Inferior parietal cortex (tissue), 1 donor: ENCODE results near the gene FRS3.
"Not testable (repeated sequence)": the region's sequence is repeated elsewhere in the genome, so short reads cannot be mapped to it uniquely, and the experiment has no call there.

Experiments used
- DNase-seq: peaks from one replicate; pipeline ENCODE4 v3.0.0-alpha.2; 2016; ENCODE audit errors: extremely low spot score

FRS3 gene

GRCh38 chr6:41768545-41769308, 11.0 kb downstream of the FRS3 start:
- no peak for DNase-seq

GRCh38 chr6:41767112-41767833, 12.4 kb downstream of the FRS3 start:
- DNase-seq: no peak

GRCh38 chr6:41766043-41766664, 13.5 kb downstream of the FRS3 start:
- not testable (repeated sequence) for DNase-seq

- no peak for DNase-seq
Measured at GRCh38 chr6:41763470-41763869, 16.2 kb downstream of the FRS3 start.

GRCh38 chr6:41759905-41760579, 19.7 kb downstream of the FRS3 start:
- no peak for DNase-seq

GRCh38 chr6:41759106-41759904, 20.4 kb downstream of the FRS3 start:
- DNase-seq: no peak

GRCh38 chr6:41758641-41759035, 21.1 kb downstream of the FRS3 start:
- no peak for DNase-seq

GRCh38 chr6:41757931-41758640, 21.6 kb downstream of the FRS3 start:
- no peak for DNase-seq

GRCh38 chr6:41757271-41757670, 22.4 kb downstream of the FRS3 start:
- DNase-seq: no peak

GRCh38 chr6:41756354-41756753, 23.3 kb downstream of the FRS3 start:
- no peak for DNase-seq

GRCh38 chr6:41755895-41756294, 23.8 kb downstream of the FRS3 start:
- DNase-seq: no peak

GRCh38 chr6:41750374-41750773, 29.3 kb downstream of the FRS3 start:
- DNase-seq: no peak

- no peak for DNase-seq
Measured at GRCh38 chr6:41748542-41748941, 31.2 kb downstream of the FRS3 start.

GRCh38 chr6:41748102-41748477, 31.6 kb downstream of the FRS3 start:
- DNase-seq: no peak

GRCh38 chr6:41747256-41748101, 32.2 kb downstream of the FRS3 start, which contains the start of gene PGC:
Gene PGC (minus strand): TSS chr6:41747397. CDS start chr6:41747334, 63 bp downstream.
- DNase-seq: no peak

- no peak for DNase-seq
Measured at GRCh38 chr6:41746107-41746506, 33.6 kb downstream of the FRS3 start.

- DNase-seq: no peak
Measured at GRCh38 chr6:41744236-41744787, 35.4 kb downstream of the FRS3 start.

GRCh38 chr6:41743406-41744235, 36.1 kb downstream of the FRS3 start:
- no peak for DNase-seq
